ENCODE data around the gene HGFAC. TPM values are rescaled to one million over a fixed set of nuclear protein-coding genes. Genes with fewer than 3 reads are reported as not detected.

HGFAC gene
- total RNA-seq, 4 donors from 2014 or later, result 0.54 TPM; not detected in 3

DNA sequence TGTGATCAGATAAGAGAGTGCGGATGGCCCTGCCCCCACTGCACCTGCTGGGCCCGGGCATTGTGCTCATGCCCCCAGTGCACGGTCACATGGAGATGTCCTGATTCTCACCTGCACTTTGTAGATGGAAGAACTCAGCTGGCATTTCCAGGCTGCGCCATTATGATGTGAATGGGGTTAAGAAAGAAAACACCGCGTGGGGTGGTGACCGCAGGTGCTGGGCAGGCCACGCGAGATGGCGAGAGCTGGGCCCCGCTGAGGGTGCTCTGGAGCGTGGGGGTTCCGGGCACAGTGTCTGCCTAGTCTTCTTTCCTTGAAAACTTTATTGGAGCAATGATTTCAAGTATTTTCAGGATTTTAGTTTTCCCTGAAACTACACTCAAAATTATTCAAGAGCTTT, 17.8 kb upstream of the HGFAC start:
- TF ChIP-seq, protein P1, sequence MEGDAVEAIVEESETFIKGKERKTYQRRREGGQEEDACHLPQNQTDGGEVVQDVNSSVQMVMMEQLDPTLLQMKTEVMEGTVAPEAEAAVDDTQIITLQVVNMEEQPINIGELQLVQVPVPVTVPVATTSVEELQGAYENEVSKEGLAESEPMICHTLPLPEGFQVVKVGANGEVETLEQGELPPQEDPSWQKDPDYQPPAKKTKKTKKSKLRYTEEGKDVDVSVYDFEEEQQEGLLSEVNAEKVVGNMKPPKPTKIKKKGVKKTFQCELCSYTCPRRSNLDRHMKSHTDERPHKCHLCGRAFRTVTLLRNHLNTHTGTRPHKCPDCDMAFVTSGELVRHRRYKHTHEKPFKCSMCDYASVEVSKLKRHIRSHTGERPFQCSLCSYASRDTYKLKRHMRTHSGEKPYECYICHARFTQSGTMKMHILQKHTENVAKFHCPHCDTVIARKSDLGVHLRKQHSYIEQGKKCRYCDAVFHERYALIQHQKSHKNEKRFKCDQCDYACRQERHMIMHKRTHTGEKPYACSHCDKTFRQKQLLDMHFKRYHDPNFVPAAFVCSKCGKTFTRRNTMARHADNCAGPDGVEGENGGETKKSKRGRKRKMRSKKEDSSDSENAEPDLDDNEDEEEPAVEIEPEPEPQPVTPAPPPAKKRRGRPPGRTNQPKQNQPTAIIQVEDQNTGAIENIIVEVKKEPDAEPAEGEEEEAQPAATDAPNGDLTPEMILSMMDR (IDR thresholded peaks at IDR 0.05), result no peak
- no peak for TF ChIP-seq POLR2A (IDR thresholded peaks at IDR 0.05)
- intact Hi-C loops (cut with DNase I), result no loop called here
- H3K36me3 ChIP-seq, result peaks cover 7 to 13% of the 10 kb centered on the region in 2 donors
- no peak for DNase-seq
- no peak overlapping the region for H3K4me3 ChIP-seq (replicated peaks in 1 of 3)
- H3K27me3 ChIP-seq, result no peaks in the 10 kb centered on the region
- H3K27ac ChIP-seq, result no peak overlapping the region
- H3K4me1 ChIP-seq, result no peaks in the 10 kb centered on the region
- WGBS, 2 donors, result 94 to 96% methylated on average over 13 of the region's 13 CpGs
- H3K9me3 ChIP-seq, result no peaks in the 10 kb centered on the region

DNA sequence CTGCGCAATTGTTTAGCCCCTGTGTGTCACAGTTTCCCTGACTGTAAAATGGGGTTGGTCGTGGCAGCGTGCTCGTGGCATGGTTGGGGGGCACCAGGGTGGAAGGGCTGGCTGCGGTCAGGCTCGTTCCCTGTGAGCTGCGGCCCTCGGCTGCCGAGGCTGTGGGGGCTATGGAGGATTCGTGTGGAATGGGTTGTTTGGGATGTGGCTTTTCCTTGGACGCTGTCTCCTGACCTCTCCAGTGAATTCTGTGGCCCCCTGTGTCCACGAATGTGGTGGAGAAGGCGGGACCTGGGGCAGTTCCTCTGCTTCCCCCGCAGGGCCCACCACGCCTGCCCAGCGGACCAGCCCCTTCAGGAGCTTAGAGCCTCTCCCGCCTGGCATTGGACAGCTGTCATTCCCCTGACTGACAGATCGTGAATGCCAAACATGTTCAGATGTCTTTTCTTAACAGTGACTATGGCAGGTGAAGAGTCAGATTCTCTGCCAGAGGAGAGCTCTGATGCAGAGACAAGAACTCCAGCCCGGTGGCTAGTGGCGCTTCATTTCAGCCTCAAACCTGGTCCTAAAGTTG, 17.2 kb upstream of the HGFAC start:
- Histone ChIP-seq H3K27ac (no peak overlapping the region), H3K4me3 (replicated peaks in 1 of 3) (no peak overlapping the region), H3K9me3 (no peaks in the 10 kb centered on the region), H3K27me3 (no peaks in the 10 kb centered on the region), H3K4me1 (no peaks in the 10 kb centered on the region), H3K36me3 (peaks cover 7 to 13% of the 10 kb centered on the region in 2 donors)
- DNase-seq, result no peak
- no peak for TF ChIP-seq POLR2A (IDR thresholded peaks at IDR 0.05)
- TF ChIP-seq, protein P1 (IDR thresholded peaks at IDR 0.05), result no peak
- WGBS, 2 donors, result 92 to 96% methylated on average over 16 to 20 of the region's 20 CpGs
- intact Hi-C loops (cut with DNase I), result no loop called here

DNA sequence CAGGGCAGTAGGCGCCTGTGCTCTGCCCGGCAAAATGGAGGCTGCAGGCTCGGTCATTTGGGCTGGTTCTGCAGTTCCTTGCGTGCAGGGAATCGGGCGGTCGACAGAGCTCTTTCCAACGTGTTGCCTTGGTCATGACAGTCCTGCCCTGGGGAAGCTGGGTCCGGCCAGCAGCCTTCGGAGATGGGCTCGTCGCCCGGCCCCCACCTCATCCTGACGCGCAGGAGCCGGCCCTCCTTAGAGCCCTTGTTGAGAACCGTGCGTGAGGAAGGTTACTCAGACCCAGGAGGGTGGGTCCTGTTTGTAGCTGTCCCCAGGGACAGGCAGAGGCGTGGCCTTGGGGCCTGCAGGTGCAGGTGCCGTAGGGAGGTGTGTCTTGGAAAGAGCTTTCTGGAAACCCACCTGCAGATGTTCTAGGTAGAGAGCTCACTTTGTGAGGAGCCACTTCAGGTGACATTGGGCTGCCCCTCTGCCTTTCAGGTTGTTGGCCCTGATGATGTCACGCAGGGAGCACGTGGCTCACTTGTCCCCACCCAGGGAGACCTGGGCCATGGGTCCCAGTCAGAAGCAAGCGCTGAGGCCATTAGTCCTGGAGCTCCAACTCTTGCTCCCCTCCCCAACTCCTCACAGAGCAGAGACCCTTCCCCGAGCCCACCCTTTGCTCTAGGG, 15.2 kb upstream of the HGFAC start:
- peaks cover 7 to 14% of the 10 kb centered on the region in 2 donors for H3K36me3 ChIP-seq
- H3K27me3 ChIP-seq, result no peaks in the 10 kb centered on the region
- no peaks in the 10 kb centered on the region for H3K4me1 ChIP-seq
- TF ChIP-seq, protein P1 (IDR thresholded peaks at IDR 0.05), result no peak
- TF ChIP-seq POLR2A (IDR thresholded peaks at IDR 0.05), result no peak
- 93% methylated on average over 19 to 24 of the region's 24 CpGs for WGBS, 2 donors
- intact Hi-C loops (cut with DNase I), result no loop called here
- H3K4me3 ChIP-seq (replicated peaks in 1 of 3), result no peak overlapping the region
- no peak overlapping the region for H3K27ac ChIP-seq
- DNase-seq, result no peak
- no peaks in the 10 kb centered on the region for H3K9me3 ChIP-seq

DNA sequence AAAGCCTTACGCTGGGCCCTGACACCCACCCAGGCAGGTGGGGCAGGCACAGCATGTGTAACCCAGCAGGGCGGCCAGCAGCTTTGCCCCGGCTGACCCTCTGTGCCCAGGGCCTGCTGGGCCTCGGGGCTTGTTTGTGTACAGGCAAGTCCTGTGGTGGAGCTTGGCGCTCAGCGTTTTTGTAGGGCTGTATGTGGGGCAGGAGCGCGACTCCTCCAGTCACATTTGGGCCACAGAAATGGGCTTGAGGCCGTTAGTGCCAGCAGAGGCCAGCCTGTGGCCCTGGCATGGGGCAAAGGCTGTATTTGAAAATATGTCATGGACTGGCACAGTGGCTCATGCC, 14.7 kb upstream of the HGFAC start:
- 98 to 100% methylated on average over 6 to 8 of the region's 9 CpGs for WGBS, 2 donors
- Histone ChIP-seq H3K36me3 (peaks cover 7 to 14% of the 10 kb centered on the region in 2 donors), H3K9me3 (no peaks in the 10 kb centered on the region), H3K27ac (no peak overlapping the region), H3K4me3 (replicated peaks in 1 of 3) (no peak overlapping the region), H3K27me3 (no peaks in the 10 kb centered on the region), H3K4me1 (no peaks in the 10 kb centered on the region)
- DNase-seq, result no peak
- intact Hi-C loops (cut with DNase I), result no loop called here
- TF ChIP-seq POLR2A (IDR thresholded peaks at IDR 0.05), result no peak
- TF ChIP-seq, protein P1 (IDR thresholded peaks at IDR 0.05), result no peak

DNA sequence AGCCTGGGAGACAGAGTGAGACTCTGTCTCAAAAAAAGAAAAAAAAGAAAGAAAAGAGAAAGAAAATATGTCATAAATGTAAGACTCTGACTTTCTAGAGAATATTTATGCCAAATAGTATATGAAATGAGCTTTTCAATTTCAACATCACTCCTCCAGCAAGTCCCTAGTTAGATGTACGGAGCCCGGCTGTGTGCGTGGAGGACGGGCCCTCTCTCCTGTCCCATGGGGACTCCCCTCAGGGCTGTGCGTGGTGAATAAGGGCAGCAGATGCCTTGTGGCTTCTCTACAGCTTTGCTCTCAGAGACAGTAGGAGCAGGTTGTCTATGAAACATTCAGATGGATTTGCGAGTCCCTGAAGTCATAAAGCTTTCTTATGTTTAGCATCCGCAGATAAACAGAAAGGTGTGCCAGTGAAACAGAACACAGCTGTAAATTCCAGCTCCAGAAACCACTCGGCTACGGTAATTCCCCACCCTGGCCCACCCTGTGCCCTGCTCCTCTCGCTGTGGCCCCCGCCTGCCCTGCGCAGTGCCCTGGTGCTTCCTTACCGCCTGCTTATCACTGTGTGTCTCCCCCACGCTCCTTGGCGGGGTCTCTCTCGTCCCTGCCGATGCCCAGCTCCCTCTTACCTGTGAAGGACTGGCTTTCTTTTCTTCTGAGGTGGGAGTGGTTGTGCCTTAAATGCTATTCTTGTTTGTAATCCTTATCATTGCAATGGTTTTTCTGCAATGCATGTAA, 13.9 kb upstream of the HGFAC start:
- no peak overlapping the region for H3K4me3 ChIP-seq (replicated peaks in 1 of 3)
- no peaks in the 10 kb centered on the region for H3K27me3 ChIP-seq
- H3K4me1 ChIP-seq, result no peaks in the 10 kb centered on the region
- intact Hi-C loops (cut with DNase I), result no loop called here
- peaks cover 7 to 14% of the 10 kb centered on the region in 2 donors for H3K36me3 ChIP-seq
- H3K27ac ChIP-seq, result no peak overlapping the region
- no peaks in the 10 kb centered on the region for H3K9me3 ChIP-seq
- DNase-seq, result no peak
- WGBS, 2 donors, result 96% methylated on average over 17 of the region's 17 CpGs
- TF ChIP-seq, protein P1 (IDR thresholded peaks at IDR 0.05), result no peak
- TF ChIP-seq POLR2A (IDR thresholded peaks at IDR 0.05), result no peak

Measured in thyroid gland (tissue), 4 donors.